GM18858 (cell line): Measurements from ENCODE around the gene NUCB1.
"Not testable (repeated sequence)": the region's sequence is repeated elsewhere in the genome, so short reads cannot be mapped to it uniquely, and the experiment has no call there.

ENCODE experiments used
- ATAC-seq: cut with Tn5 transposase; IDR thresholded peaks from one replicate; pipeline ENCODE4 v1.9.1; 2021; ENCODE audit not compliant: unreplicated experiment

NUCB1 gene

GRCh38 chr19:48899781-48900476 is at the start of gene NUCB1:
Gene NUCB1, plus strand, starts transcription at chr19:48900312. Its CDS starts 485 bp downstream, at chr19:48900797.
- no peak for ATAC-seq

DNA sequence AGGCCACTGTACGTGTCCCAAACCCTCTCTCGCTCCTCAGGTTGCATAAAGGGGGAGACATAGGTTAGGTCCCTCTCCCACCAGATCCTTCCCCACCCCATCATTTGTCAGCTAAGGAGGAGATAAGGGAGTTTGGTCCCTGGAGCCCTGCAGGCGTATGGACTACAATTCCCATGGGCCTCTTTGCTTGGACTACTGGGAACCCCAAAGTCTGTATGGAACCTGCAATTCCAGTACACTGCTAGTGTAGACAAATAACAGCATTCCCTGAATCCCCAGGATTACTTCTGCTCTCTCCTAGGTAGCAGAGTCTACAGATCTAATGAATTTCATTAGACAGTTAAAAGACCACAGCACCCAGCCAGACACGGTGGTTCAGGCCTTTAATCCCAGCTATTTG is 47.8 kb upstream of the NUCB1 start:
- no peak for ATAC-seq

DNA sequence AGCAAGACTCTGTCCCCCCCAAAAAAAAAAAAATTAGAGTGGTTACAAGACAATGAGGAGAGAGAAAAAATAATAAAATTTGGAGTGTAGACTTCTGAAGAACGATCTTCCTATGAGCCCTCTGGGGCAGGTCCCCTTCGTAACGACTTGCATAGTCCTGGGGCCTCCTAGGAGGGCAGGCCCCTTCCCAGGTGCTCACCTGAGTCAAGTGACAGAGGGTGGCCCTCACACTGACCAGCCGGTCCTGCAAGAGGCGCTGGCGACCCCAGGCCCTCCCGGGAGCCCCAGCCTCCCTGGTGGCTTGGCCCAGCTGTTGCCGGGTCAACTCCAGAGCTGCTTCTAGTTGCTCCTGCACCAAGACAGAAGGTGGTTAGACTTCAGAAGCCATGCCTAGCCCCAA is 46.6 kb upstream of the NUCB1 start:
- no peak for ATAC-seq

DNA sequence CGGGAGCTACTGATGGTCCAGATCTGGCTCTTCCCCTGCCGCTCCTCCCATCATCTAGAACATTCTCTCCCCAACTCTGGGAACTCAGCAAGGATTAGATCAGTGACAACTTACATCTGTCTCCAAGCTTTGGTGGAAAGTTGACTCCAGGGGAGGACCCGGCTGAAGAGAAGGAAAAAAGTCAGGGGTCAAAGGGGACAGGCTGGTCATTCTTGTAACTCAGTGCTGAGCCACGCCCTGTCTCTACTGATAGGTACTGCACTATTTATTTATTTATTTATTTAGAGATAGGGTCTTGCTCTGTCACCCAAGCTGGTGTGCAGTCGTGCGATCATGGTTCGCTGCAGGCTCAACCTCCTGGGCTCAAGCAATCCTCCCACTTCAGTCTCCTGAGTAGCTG is 46.0 kb upstream of the NUCB1 start:
- no peak for ATAC-seq

- no peak for ATAC-seq
These were observed 43.2 kb upstream of the NUCB1 start for GRCh38 chr19:48856921-48857320.

GRCh38 chr19:48858984-48859710 is 41.0 kb upstream of the NUCB1 start:
- no peak for ATAC-seq

GRCh38 chr19:48859711-48860572 is 40.2 kb upstream of the NUCB1 start:
- ATAC-seq, result no peak

DNA sequence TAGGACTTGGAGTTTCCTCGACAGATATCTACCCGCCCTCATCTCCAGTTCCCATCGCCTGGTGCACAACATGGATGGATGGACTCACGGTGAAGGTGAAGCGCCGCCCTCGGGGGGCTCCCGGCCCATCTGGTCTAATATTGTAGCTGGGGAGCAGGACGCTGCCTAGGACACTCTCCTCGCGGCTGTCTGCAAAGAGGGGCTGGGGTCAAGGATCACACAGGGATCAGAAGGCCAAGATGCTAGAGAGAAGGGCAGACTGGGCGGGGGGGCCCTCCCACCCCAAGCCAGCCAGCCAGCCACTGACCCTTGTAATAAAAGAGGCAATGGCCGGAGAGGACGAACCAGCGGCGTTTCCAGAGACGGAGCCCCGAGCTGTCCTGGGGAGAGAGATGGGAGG is 38.8 kb upstream of the NUCB1 start:
- ATAC-seq, result no peak

DNA sequence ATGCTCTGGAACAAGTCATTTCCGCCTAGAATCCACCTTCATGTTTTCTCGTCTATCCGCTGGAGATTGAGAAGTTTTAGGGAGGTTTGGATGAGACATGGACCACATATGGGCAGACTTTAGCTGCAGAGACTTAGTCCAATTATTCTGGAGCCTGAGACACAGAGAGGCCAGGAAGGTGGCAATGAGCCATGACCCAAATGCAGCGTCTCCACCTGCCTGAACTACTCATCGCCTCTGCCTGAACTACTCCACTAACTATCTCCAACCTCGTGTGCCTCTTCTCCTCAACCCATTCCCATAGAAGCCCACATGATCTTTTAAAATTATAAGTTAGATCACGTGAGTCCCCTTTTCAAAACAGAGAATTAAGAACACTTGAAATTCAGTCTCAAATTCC is 37.3 kb upstream of the NUCB1 start:
- ATAC-seq, result no peak

GRCh38 chr19:48866692-48867091 is 33.4 kb upstream of the NUCB1 start:
- ATAC-seq, result no peak

GRCh38 chr19:48867123-48867745 is 32.9 kb upstream of the NUCB1 start:
- ATAC-seq, result no peak

- ATAC-seq, result no peak
These were observed 32.4 kb upstream of the NUCB1 start for GRCh38 chr19:48867746-48868113.

DNA sequence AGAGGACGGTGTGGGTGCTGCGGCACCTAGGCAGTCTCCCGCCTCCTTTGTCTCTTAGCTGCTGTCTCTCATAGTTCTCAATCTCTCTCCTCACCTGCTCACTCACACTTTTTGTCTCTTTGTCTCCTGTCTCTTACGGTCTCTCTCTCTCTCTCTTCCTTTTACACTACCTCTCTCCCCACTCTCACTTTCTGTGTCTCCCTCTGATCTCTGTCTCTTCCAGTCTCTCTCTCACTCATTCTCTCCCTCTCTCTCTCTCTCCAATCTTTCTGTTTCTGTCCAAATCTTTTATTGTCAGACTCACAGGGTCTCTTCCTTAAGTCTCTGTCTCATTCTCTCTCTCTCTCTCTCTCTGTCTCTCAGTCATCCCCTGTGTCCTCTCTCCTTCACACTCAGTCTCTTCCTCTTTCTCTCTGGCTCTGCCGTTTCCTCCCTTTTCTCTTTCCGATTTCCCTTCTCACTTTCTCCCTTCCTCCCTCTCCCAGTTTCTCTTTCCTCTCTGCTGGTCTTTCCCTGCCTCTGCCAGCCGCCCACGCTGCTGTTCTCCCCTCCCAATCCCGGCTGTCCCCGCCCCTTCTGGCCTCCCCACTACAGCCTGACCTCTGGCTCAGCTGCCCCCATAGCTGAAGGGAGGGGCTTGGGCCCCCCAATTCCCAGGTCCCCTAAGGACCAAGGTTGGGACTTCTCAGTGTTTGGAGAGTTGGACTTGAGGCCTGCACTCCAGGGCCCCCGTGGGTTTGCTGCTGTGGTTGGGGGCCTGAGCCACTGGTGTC is 31.8 kb upstream of the NUCB1 start, which contains the start of gene PLEKHA4:
Gene PLEKHA4 (minus strand): TSS at position 504 of the 773 bp plus-strand sequence. CDS start 997 bp downstream, outside the sequence.
- ATAC-seq, result no peak

DNA sequence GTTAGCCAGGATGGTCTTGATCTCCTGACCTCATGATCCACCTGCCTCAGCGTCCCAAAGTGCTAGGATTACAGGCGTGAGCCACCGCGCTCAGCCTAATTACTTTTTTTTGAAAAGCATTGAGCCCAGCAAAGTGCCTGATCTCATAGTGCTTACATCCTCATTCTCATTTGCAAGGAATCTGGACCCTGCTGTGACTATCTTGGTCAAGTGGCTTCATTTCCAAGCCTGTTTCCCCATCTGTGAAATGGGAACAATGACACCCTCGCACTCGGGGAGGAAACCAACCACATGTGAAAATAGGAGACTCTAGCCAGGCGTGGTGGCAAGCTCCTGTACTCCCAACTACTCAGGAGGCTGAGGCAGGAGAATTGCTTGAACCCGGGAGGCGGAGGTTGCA is 30.1 kb upstream of the NUCB1 start:
- ATAC-seq, result no peak

- ATAC-seq, result not testable (repeated sequence)
These were observed 28.5 kb upstream of the NUCB1 start for GRCh38 chr19:48871471-48872181.

DNA sequence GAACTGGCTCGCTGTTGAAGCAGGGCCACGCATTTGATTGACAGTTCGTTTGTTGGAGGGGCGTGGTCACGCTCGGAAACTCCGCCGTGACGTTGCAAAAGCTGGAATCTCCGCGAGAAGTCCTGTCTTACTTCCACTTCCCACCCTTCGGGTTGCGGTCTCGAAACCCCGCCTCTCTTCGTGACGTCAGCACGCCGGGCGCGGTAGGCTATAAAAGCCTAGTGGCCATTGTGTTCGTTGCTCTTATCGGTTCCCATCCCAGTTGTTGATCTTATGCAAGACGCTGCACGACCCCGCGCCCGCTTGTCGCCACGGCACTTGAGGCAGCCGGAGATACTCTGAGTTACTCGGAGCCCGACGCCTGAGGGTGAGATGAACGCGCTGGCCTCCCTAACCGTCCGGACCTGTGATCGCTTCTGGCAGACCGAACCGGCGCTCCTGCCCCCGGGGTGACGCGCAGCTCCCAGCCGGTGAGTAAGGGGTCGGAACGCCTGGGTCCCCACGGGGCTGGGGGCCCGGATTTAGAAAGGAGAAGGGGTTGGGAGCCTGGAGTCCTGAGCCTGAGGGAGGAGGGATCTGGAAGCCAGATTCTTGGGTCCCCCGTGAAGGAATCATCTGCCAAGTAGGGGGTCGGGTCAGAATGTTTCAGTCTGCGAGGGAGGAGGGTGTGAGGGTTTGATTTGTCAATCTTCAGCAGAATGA is 27.8 kb upstream of the NUCB1 start, which contains the start of gene PPP1R15A:
Gene PPP1R15A (plus strand): TSS at position 240 of the 702 bp plus-strand sequence. CDS start 813 bp downstream, outside the sequence.
- no peak for ATAC-seq

DNA sequence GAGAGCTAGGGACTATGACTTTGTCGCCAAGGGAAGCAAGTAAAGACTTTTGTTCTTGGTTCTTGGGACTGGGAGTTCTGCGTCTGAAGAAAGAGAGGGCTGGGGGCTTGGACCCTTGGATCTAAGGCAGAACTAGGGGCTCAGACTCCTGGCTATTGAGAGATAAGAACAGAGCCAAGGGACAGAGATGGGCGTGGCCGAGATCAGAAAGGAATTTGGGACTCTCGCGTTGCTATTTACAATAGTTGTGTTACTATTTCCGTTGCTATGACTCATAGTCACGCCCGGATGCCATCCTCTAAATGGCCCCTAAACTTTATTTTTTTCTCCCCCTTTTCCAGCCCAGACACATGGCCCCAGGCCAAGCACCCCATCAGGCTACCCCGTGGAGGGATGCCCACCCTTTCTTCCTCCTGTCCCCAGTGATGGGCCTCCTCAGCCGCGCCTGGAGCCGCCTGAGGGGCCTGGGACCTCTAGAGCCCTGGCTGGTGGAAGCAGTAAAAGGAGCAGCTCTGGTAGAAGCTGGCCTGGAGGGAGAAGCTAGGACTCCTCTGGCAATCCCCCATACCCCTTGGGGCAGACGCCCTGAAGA is 27.1 kb upstream of the NUCB1 start:
- ATAC-seq, result no peak

GRCh38 chr19:48873476-48874302 is 26.4 kb upstream of the NUCB1 start:
- ATAC-seq, result no peak
